HG03432 (cell line): ENCODE data around the gene RSPH10B.
"Not testable (repeated sequence)": the region's sequence is repeated elsewhere in the genome, so short reads cannot be mapped to it uniquely, and the experiment has no call there.

ENCODE experiments used
- ATAC-seq: cut with Tn5 transposase; IDR thresholded peaks from one replicate; pipeline ENCODE4 v1.9.1; 2021; ENCODE audit warnings: mild to moderate bottlenecking, moderate library complexity; ENCODE audit not compliant: unreplicated experiment

The RSPH10B gene

DNA sequence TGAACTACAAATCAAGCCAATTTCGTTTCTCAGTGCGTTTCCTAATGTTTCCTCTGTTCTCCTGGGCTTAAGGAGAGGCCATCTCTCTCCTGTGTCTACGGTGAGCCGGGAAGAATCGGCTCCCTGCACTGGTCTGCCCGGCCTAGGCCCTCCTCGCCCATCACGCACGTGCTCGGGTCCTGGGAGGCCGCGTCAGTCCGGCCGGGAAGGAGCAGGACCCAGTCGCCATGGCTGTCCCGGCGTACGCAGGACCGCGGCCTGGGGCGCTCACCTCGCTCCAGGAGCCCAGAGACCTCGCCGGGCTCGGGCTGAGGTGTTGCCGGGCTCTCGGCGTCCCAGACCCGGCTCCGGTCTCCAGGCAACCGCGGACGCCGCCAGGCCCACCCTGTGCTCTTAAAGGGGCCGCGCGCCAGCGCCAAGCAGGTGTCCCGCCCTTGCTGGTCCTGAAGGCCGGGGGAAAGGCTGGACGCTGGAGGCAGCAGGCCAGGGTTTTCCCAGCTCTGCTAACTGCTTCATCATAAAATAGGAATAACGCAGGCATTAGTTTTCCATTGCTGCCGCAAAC lies at the start of gene RSPH10B:
Gene RSPH10B (minus strand): TSS at position 343 of the 565 bp plus-strand sequence. CDS start 3,573 bp downstream, outside the sequence.
- ATAC-seq: not testable (repeated sequence)

- no peak for ATAC-seq
Observed at GRCh38 chr7:6016653-6016966, 46.1 kb upstream of the RSPH10B start.

GRCh38 chr7:6015917-6016652 lies 45.6 kb upstream of the RSPH10B start:
- no peak for ATAC-seq

DNA sequence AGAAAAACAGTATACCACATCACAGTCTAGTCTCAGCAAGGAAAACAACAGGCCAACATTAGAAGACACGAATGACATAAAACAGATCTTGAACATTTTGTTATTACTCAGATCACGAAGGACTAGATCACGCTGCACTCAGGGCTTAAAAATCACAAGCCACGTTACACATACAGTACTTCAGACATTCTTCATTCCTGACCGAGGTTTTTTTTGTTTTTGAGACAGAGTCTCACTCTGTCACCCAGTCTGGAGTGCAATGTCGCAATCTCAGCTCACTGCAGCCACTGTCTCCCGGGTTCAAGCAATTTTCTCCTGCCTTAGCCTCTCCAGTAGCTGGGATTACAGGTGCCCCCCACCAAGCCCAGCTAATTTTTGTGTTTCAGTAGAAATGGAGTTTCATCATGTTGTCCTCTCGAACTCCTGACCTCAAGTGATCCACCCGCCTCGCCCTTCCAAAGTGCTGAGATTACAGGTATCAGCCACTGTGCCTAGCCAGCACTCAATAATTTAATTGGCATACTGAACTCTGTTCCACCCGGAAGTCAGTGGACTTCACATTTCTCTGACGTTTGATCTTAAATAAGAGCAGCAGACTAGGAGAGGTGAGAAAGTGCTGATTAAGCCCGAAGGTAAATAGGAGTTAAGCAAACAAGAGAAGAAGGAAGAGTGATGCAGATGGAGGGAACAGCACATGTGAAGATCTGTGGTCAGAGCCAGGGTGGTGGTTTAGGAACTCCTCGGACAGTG lies 42.0 kb upstream of the RSPH10B start:
- no peak for ATAC-seq

GRCh38 chr7:6011541-6011940 lies 41.1 kb upstream of the RSPH10B start:
- ATAC-seq: no peak

DNA sequence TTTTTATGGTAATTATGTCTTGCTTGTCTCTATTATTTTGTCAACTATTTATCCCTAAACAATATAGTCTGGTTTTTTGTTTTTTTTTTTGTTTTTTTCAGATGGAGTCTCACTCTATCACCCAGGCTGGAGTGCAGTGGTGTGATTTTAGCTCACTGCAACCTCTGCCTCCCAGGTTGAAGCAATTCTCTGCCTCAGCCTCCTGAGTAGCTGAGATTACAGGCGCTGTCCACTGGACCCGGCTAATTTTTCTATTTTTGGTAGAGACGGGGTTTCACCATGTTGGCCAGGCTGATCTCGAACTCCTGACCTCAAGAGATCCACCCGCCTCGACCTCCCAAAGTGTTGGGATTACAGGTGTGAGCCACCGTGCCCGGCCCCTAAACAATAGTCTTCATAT lies 39.9 kb upstream of the RSPH10B start:
- not testable (repeated sequence) for ATAC-seq

DNA sequence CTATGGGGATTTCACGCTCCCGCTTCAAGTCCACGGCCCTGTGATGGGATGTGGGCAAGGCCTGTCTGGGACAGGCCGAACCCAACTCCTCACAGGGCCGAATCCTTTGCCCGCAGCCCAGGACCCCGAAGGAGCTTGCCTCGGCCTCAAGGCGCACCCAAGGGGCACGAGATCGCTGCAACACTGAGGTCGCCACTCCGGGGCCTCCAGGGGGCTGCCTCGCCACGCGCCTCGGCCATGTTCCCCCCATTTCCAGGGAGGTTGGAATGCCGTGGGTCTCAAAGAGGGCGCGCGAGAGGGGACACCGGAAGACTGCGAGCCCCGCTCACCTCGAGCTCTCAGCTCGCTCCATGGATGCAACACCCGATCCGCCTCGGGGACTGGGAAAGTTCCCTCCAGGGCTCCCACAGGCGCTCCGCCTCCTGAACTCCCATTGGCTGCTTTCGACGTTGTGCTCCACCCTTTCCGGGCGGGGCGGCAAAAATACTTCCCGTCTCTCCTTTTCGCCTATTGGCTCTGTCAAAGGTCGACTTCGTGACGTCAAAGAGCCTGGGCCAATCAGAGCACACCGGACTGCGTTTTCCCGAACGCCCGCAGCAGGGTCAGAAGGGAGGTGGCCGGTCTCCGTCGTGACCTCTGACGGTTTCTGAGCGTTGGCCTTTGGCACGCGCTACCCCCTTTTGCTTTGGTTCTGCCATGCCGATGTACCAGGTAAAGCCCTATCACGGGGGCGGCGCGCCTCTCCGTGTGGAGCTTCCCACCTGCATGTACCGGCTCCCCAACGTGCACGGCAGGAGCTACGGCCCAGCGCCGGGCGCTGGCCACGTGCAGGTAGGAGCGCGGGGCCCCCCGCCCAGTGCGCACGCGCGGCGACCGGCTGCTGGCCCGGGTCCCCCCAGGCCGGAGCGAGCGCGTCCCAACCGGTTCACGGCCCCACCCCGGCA lies 38.5 kb upstream of the RSPH10B start, which contains the start of the genes AIMP2 and PMS2:
Gene AIMP2 (plus strand): TSS at position 605 of the 944 bp plus-strand sequence. CDS start 92 bp downstream, at position 697.
Gene PMS2 (minus strand): TSS at position 382 of the 944 bp plus-strand sequence. CDS start 30 bp downstream, at position 352.
- peak; percentile 97 for ATAC-seq

- not testable (repeated sequence) for ATAC-seq
Observed at GRCh38 chr7:6007835-6008590, 37.5 kb upstream of the RSPH10B start.

- no peak for ATAC-seq
Observed at GRCh38 chr7:6007386-6007785, 36.9 kb upstream of the RSPH10B start.

GRCh38 chr7:5997210-5997808 lies 26.8 kb upstream of the RSPH10B start:
- ATAC-seq: no peak

GRCh38 chr7:5987061-5987460 lies 16.6 kb upstream of the RSPH10B start:
- ATAC-seq: not testable (repeated sequence)

GRCh38 chr7:5979680-5980314 lies 9.3 kb upstream of the RSPH10B start:
- not testable (repeated sequence) for ATAC-seq

GRCh38 chr7:5973580-5973979 lies 3.1 kb upstream of the RSPH10B start:
- not testable (repeated sequence) for ATAC-seq

DNA sequence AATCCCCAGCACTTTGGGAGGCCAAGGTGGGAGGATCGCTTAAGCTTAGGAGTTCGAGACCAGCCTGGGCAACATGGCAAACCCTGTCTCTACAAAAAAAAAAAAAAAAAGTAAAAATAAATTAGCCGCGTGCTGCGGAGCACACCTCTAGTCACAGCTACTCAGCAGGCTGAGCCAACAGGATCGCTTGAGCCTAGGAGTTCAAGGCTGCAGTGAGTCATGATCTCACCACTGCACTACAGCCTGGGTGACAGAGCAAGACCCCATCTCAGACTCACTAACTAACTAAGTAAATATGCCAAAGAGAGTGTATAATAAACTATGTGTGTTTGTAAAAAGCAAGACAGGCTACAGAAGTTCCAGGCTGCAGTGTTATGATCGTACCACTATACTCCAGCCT lies 6.7 kb downstream of the RSPH10B start:
- not testable (repeated sequence) for ATAC-seq

DNA sequence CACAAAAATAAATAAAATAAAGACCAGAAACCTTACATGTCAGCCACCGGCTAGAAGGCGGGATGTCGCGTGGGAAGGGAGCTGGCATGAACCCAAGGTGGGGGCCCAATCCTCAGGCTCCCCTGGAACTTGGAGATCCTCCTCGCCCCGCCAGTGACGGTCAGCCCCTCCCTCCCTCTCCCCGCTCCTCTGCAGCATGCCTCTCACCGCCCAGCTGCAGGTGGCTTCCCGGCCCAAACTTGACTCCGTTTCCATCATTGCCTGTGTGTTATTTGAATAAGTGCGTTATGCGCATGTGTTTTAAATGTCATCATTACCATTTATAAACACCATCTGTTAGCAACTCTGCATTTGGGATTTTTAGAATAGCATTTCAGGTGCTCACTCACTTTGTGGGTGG lies 7.3 kb downstream of the RSPH10B start:
- not testable (repeated sequence) for ATAC-seq

- not testable (repeated sequence) for ATAC-seq
Observed at GRCh38 chr7:5934945-5935450, 35.5 kb downstream of the RSPH10B start.

DNA sequence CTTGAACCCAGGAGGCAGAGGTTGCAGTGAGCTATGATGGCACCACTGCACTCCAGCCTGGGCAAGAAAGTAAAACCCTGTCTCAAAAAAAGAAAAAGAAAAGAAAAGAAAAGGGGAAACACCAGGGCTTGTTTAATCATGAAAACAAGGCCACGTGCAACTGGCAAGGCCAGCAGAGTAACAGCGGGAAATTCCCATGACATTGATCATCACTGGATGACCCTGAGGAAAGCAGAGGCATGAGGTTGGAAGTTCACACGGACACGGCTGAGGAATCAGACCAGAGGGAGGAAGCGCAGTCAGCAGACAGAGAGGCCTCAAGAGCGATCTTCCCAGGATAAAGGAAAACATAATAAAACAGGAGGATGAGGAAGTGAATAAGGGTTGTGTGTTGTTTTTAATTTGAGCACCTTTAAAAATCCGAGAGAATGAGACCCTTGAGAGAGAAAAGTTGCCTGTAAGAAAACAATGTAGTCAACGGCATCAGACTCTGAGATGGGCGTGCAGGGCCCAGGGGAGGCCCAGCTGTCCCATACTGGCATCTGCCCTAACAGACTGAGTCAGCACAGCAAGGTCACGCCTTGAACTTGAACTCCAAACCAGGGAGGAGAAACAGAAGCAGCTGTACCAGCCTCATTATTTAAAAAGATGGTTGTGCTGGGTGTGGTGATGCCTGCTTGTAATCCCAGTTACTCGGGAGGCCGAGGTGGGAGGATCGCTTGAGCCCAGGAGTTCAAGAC lies 38.4 kb downstream of the RSPH10B start:
- ATAC-seq: not testable (repeated sequence)

DNA sequence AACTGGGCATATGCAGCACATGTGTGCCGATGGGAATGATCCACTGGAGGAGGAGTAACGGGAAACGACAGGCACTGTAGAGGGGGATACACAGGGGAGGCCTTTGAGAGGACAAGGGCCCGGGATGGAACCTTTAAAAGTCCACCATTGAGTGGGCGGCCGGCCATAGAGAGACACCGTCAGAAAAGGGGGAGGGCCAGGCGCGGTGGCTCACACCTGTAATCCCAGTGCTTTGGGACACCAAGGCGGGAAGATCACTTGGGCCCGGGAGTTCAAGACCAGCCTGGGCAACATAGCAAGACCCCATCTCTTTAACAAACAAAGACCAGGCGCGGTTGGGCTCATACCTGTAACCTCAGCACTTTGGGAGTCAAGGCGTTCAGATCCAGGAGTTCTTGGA lies 39.2 kb downstream of the RSPH10B start:
- ATAC-seq: not testable (repeated sequence)
